SKM-1 (cell line): ENCODE measurements around the gene RSRC1.
A peak's percentile ranks its signal among the peaks of the same experiment; 100 is the strongest.
"Not testable (repeated sequence)": the region's sequence is repeated elsewhere in the genome, so short reads cannot be mapped to it uniquely, and the experiment has no call there.

Experiments used
- DNase-seq: peaks from one replicate; lab custom pipeline; 2025; ENCODE audit not compliant: unreplicated experiment; lab: John Stamatoyannopoulos, UW

Gene RSRC1

DNA sequence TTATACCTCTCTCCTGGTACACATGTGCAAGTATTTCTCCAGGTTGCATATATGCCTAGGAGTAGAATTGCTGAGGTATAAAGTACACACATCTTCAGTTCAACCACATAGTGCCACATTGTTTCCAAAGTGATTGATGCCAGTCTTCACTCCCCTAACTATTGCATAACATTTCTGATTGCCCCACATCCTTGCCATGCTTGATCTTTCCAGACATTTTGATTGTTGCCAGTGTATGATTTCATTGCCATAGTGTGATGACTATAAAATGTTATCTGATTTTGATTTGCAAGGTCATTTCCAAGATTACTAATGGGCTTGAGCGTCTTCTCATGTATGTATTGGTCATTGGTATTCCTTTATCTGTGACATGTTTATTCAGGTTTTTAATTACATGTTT, 400.0 kb downstream of the RSRC1 start:
- no peak for DNase-seq

DNA sequence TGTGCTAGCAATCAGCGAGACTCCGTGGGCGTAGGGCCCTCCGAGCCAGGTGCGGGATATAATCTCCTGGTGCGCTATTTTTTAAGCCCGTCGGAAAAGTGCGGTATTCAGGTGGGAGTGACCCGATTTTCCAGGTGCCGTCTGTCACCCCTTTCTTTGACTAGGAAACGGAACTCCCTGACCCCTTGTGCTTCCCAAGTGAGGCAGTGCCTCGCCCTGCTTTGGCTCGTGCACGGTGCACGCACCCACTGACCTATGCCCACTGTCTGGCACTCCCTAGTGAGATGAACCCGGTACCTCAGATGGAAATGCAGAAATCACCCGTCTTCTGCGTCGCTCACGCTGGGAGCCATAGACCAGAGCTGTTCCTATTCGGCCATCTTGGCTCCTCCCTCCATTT, 406.8 kb downstream of the RSRC1 start:
- not testable (repeated sequence) for DNase-seq

DNA sequence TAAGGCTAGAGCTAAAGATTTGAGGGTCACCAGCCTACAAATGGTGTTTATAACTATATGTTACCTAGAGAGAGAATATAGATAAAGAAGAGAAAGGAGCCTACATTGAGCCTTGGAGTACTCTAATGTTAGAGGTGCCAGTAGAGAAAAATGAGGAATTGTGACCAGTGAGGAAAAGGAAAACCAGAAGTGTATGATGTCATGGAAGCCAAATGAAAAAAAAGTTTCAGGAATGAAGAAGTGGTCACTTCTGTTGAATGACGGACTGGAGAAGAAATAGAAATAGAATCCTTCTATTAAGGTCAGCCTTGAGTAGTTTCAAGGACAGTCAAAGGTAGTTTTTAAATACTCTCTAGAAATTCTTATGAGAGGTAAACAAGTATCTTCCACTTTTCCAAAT, 409.9 kb downstream of the RSRC1 start:
- no peak for DNase-seq

DNA sequence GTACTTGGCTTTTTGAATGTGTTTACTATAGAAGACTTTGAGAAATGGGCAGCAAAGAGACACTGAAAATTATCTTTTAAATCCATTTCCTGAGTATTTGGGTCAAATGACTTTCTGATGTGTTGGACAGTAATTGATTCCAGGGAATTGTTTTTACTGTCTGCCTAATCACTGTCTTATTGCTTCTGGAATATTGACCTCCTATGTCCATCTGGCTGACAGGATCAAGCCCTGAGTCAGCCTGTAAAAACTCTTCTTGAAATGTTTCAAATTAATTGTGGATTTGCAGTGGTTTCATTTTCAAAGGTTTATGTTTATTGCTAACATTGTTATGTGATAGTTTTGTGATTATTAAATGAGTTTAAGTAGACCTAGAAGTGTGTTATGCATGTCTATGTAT, 410.5 kb downstream of the RSRC1 start:
- no peak for DNase-seq

DNA sequence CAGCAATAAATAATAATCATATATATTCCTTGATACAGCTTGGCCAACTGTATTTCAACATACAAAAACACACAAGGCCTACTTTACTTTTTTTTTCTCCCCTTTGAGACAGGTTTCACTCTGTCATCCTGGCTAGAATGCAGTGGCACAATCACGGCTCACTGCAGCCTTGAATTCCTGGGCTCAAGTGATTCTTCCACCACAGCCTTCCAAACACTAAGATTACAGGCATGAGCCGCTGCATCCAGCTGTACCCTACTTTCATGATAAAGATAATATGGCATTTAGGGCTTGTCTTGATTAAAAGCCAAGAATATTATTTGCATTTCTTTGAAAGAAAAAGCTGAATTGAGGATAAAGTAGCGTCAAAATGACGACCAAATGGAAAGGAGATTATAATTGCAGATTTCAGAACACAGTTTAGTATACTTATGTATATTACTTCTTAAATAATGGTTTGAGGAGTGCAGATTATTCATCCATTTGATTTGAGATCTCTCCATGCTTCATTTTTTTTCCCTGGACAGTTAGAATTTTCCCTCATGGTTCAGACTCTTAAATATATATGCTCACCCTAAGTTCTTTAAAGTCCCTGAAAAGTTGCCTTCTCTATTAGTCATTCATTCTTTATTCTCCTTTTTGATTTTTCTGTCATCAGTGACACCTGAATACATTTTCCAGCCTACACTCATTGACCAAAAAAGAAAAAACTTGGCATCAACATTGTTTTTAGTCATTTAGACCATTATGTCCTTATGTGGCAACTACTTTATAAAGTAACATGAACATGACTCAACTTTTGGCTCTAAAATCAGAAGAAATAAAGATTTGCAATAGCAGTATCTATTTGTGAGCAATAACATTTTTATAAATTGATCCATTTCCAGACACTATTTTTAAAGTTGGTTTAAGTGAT, 412.6 kb downstream of the RSRC1 start:
- no peak for DNase-seq

DNA sequence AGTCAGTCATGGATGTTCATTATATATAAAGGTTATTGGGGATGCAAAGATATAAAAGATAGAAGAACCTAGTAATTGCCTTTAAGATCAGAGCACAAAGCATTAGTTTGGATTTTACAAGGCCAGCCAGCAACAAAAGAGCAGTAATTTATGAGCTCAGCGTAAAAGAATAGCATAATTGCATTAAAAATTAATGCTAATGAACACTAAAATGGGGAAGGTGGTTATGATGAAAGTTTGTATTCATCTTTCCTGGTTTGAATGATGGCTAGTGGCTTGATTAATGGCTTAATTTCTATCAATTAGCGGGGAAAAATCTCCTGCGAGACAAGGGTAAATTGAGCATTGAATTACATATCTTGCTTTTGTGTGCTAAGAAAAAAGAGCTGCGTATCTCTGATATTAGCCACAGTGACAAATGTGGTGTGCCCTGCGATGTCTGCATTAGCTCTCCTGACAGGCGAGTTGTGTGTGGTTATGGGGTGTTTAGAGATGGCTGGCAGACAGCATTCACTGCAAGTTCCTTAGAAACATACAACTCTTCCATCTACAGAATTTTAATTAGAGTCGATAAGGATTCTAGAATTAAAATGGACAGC, 418.3 kb downstream of the RSRC1 start:
- DNase-seq, result no peak

DNA sequence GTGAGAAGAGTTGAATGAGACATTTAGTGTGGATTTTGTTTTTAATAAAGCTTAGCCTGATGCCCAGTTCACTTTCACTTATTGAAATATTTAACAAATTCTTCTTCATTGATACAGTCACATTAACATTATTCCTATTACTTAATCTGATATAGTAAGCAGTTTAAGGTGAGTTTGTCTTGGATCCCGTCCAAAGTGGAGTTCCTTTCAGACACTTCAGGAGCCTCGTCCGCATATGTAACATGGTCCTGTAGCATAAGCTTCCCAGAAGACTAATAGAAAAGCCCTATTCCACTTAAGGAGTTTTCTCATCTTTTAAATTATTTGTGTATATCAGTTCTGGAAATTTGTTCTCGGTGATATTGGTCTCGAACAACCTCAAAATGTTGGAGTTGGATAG, 421.4 kb downstream of the RSRC1 start:
- DNase-seq, result no peak

DNA sequence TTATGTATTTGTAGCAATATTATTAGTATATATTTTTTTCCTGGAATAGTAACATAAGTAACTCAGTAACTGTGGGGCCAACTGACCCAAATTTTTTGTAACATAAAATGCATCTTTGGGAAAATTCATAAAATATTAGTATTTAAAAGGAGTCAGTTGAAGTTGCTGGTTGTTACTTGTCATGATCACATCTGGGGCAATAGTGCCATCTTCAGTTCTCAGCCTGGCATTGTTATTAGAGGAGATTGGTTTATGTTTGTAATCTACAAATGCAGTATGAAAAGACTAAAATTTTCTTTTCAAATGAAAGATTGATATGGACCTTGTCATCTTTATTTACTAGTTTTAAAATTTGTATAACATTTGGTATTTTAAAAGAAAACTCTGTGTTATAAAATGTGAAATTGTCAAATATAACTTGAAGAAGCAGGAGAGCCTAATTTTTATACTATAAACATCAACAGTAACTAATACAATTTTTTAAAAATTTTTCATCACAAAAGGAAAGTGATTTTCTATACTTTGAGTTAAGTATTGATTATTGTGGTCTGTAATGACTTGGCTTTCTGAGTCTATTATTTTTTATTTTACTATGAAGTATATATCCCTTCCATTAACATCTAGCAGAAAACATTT, 422.3 kb downstream of the RSRC1 start:
- no peak for DNase-seq

DNA sequence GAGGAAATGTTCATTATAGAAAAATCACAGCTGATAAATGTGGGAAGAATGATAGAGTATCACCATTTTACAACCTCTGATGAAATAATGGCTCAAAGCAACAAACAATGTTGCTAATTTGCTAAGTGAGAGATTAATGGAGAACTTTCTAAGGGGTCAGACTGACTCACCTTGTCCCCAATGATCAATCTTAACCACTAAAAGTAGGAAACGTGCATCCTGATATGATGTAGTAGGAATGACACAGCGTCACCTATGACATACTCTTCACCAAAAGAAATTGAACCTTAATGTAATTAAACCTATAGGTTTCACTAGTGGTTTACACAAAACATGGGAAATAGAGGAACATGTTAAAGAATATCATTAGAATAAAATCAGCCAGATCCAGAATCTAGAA, 426.0 kb downstream of the RSRC1 start:
- no peak for DNase-seq

DNA sequence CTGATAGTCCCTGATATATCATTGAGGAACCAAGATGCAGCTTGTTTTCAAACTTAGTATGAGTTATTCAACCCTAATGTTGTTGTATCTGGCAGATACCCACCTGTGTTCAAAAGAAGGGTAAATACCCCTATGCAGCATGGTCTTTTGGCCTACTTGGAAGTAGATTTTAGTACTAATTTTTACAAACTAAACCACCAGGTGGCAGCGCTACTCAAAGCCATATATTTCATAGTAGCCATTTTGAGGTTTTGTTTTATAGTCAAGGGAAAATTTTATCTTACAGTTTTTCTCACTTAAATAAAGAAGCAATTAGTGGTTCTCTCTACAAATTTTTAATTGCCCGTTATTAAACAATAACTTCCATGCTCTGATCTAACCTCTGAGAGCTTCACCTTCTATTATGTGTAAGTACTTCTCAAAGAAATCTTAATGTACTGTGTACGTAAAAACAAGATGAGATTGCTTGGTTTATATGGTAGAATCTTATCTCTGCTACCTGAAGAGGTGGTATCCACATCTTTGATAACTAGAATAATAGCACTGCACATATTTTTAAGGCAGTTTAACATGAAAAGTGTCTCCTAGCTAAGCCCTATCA, 429.6 kb downstream of the RSRC1 start:
- DNase-seq, result peak; percentile 43

DNA sequence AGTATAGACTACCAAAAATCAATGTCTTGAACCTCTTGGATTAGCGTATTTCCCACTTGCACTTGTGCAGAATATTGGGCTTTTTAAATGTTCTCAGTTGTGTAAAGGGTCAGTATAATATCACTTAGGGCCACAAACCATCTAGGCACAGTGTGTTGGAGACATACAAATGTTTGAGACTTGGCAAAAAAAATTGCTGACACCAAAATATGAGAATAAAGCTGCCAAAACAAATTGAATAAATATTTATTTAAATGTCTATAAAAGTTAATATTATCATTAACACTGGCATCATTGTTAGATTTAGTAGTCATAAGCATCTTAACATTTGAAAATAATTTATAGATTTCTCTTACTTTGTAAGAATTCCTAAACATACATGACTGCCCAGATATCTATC, 430.2 kb downstream of the RSRC1 start:
- no peak for DNase-seq

DNA sequence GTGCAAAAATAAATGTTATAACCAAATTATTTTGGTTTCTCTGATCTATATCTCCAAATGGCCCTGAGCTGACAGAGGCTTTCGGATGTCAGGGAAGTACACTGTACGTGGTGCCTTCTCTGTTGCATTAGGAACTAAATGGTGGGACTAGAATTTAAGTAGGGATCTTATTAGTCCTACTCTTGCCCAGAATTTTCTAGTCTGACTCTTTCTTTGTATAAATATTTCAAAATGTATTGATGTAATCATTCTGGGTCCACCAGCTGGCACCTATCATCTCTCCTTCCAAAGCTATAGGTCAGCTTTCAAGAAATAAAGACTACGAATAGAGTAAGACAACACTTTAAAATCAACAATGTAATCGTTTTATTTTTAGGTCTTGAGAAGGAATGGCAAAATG, 438.8 kb downstream of the RSRC1 start:
- no peak for DNase-seq

DNA sequence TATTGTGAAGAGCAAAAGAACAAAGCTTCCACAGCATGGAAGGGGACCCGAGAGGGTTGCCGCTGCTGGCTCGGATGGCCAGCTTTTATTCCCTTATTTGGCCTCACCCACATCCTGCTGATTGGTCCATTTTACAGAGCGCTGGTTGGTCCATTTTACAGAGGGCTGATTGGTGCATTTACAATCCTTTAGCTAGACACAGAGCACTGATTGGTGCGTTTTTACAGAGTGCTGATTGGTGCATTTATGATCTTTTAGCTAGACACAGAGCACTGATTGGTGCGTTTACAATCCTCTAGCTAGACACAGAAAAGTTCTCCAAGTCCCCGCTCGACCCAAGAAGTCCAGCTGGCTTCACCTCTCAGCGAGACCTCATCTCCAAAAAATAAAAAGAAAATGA, 440.0 kb downstream of the RSRC1 start:
- not testable (repeated sequence) for DNase-seq

DNA sequence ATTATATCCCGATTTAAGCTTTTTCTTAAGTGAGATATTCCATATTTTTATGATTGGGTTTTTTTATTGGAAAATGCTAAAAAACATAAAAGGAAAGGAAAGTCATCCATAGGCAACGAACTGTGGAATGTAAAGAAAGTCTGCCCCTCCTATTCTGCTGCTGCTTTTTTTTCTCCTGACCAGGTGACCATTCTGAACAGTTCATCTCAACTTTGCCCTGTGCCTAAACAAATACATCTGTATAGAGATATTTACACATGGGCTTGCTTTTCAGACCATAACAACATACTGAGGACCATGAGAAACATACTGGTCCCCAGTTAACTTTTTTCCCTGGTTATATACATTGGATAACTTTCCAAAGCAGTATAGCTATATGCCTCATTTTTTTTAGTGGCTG, 442.2 kb downstream of the RSRC1 start:
- DNase-seq, result no peak

DNA sequence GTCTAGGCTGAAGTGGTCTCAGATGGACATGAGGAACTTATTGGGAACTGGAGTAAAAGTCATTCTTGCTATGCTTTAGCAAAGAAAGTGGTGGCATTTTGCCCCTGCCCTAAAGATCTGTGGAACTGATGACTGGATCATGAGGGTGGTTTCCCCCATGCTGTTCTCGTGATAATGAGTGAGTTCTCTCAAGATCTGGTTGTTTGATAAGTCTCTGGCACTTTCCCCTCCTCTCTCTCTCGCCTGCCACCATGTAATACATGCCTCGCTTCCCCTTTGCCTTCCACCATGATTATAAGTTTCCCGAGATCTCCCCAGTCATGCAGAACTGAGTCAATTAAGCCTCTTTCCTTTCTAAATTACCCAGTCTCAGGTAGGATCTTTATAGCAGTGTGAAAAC, 449.6 kb downstream of the RSRC1 start:
- no peak for DNase-seq

DNA sequence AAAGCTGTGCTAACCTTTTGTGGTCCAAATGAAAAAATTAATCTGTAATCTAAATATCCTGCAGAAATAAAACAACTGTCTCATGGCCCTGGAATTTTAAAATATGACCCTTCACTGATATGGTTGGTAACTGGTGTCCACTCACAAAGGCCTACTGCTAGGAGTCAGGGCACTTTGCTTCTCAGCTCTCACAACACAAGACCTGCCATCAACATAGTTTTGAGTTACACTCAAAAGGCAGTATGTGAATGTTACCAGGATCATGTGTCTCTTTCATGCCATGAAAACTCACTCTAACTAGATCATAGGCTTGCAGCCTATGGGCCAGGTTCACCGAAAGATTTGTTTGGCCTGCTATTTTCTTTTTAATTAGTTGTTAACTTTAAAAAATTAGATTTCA, 451.1 kb downstream of the RSRC1 start:
- no peak for DNase-seq

DNA sequence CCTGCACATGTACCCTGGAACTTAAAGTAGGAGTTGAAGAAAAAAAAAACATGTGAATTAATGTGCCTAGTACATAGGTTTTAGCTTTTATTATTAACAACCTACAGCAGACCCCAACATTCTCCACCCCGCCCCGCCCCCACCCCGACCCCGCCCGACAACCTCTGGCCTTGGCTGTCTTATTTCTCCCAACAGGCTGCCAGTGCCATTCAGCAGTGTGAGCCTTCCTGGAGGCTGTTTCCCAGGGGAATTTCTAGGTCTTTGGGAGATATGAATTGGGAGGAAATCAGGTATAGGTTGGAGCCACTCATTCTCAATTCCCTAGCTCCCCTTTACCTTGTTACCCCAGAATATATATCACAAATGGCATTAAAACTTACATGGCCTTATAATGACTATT, 452.8 kb downstream of the RSRC1 start:
- no peak for DNase-seq

DNA sequence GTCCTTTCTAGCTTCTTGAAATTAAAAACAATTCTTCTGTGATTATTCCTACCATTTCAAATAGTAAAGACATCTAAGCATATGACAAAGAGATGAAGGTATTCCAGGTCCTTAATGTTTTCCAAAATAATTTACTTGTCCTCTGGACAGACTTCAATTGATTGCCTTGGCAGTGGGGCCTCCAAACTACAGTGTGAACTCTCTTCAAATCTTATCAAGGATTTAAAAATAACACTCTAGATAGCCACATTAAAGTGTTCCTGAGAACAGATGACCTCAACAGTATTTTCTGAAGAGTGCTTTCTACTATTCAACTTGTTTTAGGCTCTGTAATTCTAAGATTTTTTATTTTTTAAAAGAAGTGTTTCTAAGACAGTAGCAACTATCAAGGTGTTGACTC, 453.2 kb downstream of the RSRC1 start:
- DNase-seq, result no peak

DNA sequence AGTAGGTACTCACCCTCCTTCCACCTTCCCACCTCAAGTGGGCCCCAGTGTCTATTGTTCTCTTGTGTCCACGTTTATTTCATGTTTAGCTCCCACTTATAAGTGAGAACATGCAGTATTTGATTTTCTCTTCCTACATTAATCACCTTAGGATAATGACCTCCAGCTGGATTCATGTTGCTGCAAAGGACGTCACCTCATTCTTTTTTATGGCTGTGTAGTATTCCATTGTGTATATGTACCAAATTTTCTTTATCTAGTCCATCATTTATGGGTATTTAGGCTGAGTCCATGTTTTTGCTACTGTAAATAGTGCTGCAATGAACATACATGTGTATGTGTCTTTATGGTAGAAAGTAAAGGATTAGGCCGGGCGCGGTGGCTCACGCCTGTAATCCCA, 455.2 kb downstream of the RSRC1 start:
- DNase-seq, result no peak

DNA sequence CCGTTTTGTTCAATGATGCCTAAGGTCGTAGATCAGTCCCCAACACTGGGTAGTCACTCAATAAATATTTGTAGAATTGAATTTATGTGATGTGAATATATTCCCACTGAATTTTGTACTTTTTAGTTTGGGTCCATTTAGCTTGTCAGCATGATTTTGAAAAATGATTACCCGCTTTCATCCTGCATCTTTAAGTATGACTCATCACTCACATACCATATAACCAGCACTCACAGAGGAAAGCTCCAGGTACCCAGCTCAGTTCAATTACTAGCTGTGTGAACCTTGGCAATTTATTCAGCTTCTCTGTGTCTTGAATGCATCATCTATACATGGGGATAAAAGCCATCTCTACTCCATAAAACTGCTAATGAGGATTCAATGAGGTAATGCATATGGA, 458.9 kb downstream of the RSRC1 start:
- DNase-seq, result no peak

DNA sequence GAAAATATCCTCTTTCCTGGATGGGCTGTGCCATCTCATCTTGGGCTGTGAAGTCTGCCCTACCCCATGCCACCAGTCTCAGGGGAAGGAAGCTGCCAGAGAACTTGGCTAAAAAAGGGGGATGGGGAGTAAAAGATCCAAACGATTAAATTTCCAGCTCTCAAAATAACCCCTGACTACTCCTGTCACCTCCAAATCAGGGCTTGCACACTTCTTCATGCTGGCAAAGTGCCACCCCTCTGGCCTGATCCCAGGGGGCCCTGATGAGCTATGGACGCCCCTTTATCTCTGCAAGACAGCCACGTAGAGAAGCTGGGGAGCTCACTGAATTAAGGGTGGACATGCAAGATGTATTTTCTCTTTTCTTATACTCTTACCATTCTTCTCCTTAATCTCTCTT, 459.9 kb downstream of the RSRC1 start:
- no peak for DNase-seq
